Measurements from ENCODE around the gene MTCL3.

Gene MTCL3

GRCh38 chr6:127515794-127516661 is 3.1 kb downstream of the MTCL3 start:
- DNase-seq (ENCODE audit: low spot score in 2 of 2) (peak; percentile 78 to 87), FAIRE-seq (no peak)

- no peak for FAIRE-seq
- peak; percentile 37 to 59 for DNase-seq (ENCODE audit: low spot score in 2 of 2)
Observed at GRCh38 chr6:127515234-127515793, 3.8 kb downstream of the MTCL3 start.

GRCh38 chr6:127514773-127515227 is 4.3 kb downstream of the MTCL3 start:
- FAIRE-seq: no peak

GRCh38 chr6:127514179-127514772 is 4.9 kb downstream of the MTCL3 start:
- FAIRE-seq (no peak), DNase-seq (ENCODE audit: low spot score in 2 of 2) (no peak)

More at GRCh38 chr6:127514773-127515227, 4.3 kb downstream of the MTCL3 start:
- peak; percentile 36 to 40 for DNase-seq (ENCODE audit: low spot score in 2 of 2)

GRCh38 chr6:127513425-127513824 is 5.7 kb downstream of the MTCL3 start:
- FAIRE-seq: no peak
- DNase-seq (ENCODE audit: low spot score in 2 of 2): no peak

- no peak for DNase-seq (ENCODE audit: low spot score in 2 of 2)
- no peak for FAIRE-seq
Observed at GRCh38 chr6:127510876-127511275, 8.3 kb downstream of the MTCL3 start.

GRCh38 chr6:127506894-127507293 is 12.2 kb downstream of the MTCL3 start:
- DNase-seq (ENCODE audit: low spot score in 2 of 2) (no peak), FAIRE-seq (no peak)

- FAIRE-seq (no peak), DNase-seq (ENCODE audit: low spot score in 2 of 2) (no peak)
Observed at GRCh38 chr6:127503022-127503421, 16.1 kb downstream of the MTCL3 start.

- FAIRE-seq: no peak
- no peak for DNase-seq (ENCODE audit: low spot score in 2 of 2)
Observed at GRCh38 chr6:127497410-127497809, 21.7 kb downstream of the MTCL3 start.

- DNase-seq (ENCODE audit: low spot score in 2 of 2): no peak
- no peak for FAIRE-seq
Observed at GRCh38 chr6:127496471-127496870, 22.7 kb downstream of the MTCL3 start.

- DNase-seq (ENCODE audit: low spot score in 2 of 2) (no peak), FAIRE-seq (no peak)
Observed at GRCh38 chr6:127494240-127494767, 24.8 kb downstream of the MTCL3 start.

GRCh38 chr6:127489248-127489647 is 29.9 kb downstream of the MTCL3 start:
- DNase-seq (ENCODE audit: low spot score in 2 of 2): no peak
- no peak for FAIRE-seq

GRCh38 chr6:127486934-127487333 is 32.2 kb downstream of the MTCL3 start:
- no peak for FAIRE-seq
- DNase-seq (ENCODE audit: low spot score in 2 of 2): no peak

GRCh38 chr6:127484212-127484863 is 34.8 kb downstream of the MTCL3 start:
- FAIRE-seq (no peak), DNase-seq (ENCODE audit: low spot score in 2 of 2) (peak in 1 of 2 donors; percentile 15)

GRCh38 chr6:127483399-127484055 is 35.6 kb downstream of the MTCL3 start:
- FAIRE-seq (no peak), DNase-seq (ENCODE audit: low spot score in 2 of 2) (no peak)

GRCh38 chr6:127482325-127482724 is 36.8 kb downstream of the MTCL3 start:
- no peak for FAIRE-seq
- DNase-seq (ENCODE audit: low spot score in 2 of 2): no peak

- FAIRE-seq: no peak
- no peak for DNase-seq (ENCODE audit: low spot score in 2 of 2)
Observed at GRCh38 chr6:127481628-127482027, 37.5 kb downstream of the MTCL3 start.

- no peak for DNase-seq (ENCODE audit: low spot score in 2 of 2)
- FAIRE-seq: no peak
Observed at GRCh38 chr6:127481111-127481510, 38.0 kb downstream of the MTCL3 start.

GRCh38 chr6:127477658-127478057 is 41.5 kb downstream of the MTCL3 start:
- no peak for DNase-seq (ENCODE audit: low spot score in 2 of 2)
- FAIRE-seq: no peak

GRCh38 chr6:127475823-127476176 is 43.3 kb downstream of the MTCL3 start:
- FAIRE-seq (no peak), DNase-seq (ENCODE audit: low spot score in 2 of 2) (no peak)
